SK-N-SH treated with all-trans-retinoic acid at 6 μM for 48 hours (cell line): ENCODE measurements around the gene ITLN2.

Source experiments
- ATAC-seq: fragments of 200-7000 bp; cut with Tn5 transposase; 3 replicates; pipeline ENCODE4 v1.9.1; 2020; ENCODE audit warnings: mild to moderate bottlenecking, moderate library complexity
- ARNTL ChIP-seq: fragments of 450-650 bp; formaldehyde crosslinking; IDR thresholded peaks from 2 replicates; pipeline ENCODE4 v1.5.0; 2020; ENCODE audit warnings: low read depth, mild to moderate bottlenecking, moderate library complexity, borderline replicate concordance
- BACH2 ChIP-seq: fragments of 250-450 bp; sonication (Bioruptor Pico); IDR thresholded peaks from 2 replicates; pipeline ENCODE4 v1.9.0; 2021; ENCODE audit warnings: mild to moderate bottlenecking, borderline replicate concordance
- CREB5 ChIP-seq: fragments of 250-450 bp; sonication (Bioruptor Pico); IDR thresholded peaks from 2 replicates; pipeline ENCODE4 v1.5.1; 2020; ENCODE audit warnings: low read depth, mild to moderate bottlenecking, moderate library complexity
- CSDC2 ChIP-seq: fragments of 250-450 bp; sonication (Bioruptor Pico); IDR thresholded peaks from 2 replicates; pipeline ENCODE4 v1.5.0; 2020; ENCODE audit warnings: mild to moderate bottlenecking, moderate library complexity
- ESRRG ChIP-seq: fragments of 250-450 bp; sonication (Bioruptor Pico); IDR thresholded peaks from 2 replicates; pipeline ENCODE4 v1.6.1; 2021; ENCODE audit warnings: mild to moderate bottlenecking
- GLIS3 ChIP-seq: fragments of 250-450 bp; sonication (Bioruptor Pico); IDR thresholded peaks from 2 replicates; pipeline ENCODE4 v1.5.0; 2020; ENCODE audit warnings: mild to moderate bottlenecking, moderate library complexity
- ISL1 ChIP-seq: fragments of 250-450 bp; sonication (Bioruptor Pico); IDR thresholded peaks from 2 replicates; pipeline ENCODE4 v2.1.2; 2022; ENCODE audit warnings: mild to moderate bottlenecking, moderate library complexity
- OSR1 ChIP-seq: fragments of 250-450 bp; sonication (Bioruptor Pico); IDR thresholded peaks from 2 replicates; pipeline ENCODE4 v1.8.0; 2022; ENCODE audit warnings: moderate library complexity, mild to moderate bottlenecking, inconsistent platforms
- POU6F1 ChIP-seq: fragments of 250-450 bp; sonication (Bioruptor Pico); IDR thresholded peaks from 2 replicates; pipeline ENCODE4 v1.8.0; 2021; ENCODE audit warnings: low read depth, mild to moderate bottlenecking, moderate library complexity, borderline replicate concordance
- PPARA ChIP-seq: fragments of 250-450 bp; sonication (Bioruptor Pico); IDR thresholded peaks from 2 replicates; pipeline ENCODE4 v1.5.0; 2020; ENCODE audit warnings: mild to moderate bottlenecking, borderline replicate concordance
- RARB ChIP-seq: fragments of 250-450 bp; sonication (Bioruptor Pico); IDR thresholded peaks from 2 replicates; pipeline ENCODE4 v1.8.0; 2021; ENCODE audit warnings: mild to moderate bottlenecking, moderate library complexity
- SNAI2 ChIP-seq: fragments of 250-450 bp; sonication (Bioruptor Pico); IDR thresholded peaks from 2 replicates; pipeline ENCODE4 v1.5.0; 2020; ENCODE audit warnings: mild to moderate bottlenecking, moderate library complexity
- TCF4 ChIP-seq: fragments of 250-450 bp; sonication (Bioruptor Pico); IDR thresholded peaks from 2 replicates; pipeline ENCODE4 v1.8.0; 2021; ENCODE audit warnings: mild to moderate bottlenecking, moderate library complexity, borderline replicate concordance
- TOX ChIP-seq: fragments of 250-450 bp; sonication (Bioruptor Pico); IDR thresholded peaks from 2 replicates; pipeline ENCODE4 v1.8.0; 2021; ENCODE audit warnings: mild to moderate bottlenecking, moderate library complexity, borderline replicate concordance
- ZC3H10 ChIP-seq: fragments of 250-450 bp; sonication (Bioruptor Pico); IDR thresholded peaks from 2 replicates; pipeline ENCODE4 v1.5.1; 2021; ENCODE audit warnings: mild to moderate bottlenecking, moderate library complexity
- ZFP30 ChIP-seq: fragments of 450-650 bp; formaldehyde crosslinking; IDR thresholded peaks from 2 replicates; pipeline ENCODE4 v1.5.0; 2022; ENCODE audit warnings: mild to moderate bottlenecking, moderate library complexity
- ZNF565 ChIP-seq: fragments of 450-650 bp; formaldehyde crosslinking; conservative IDR thresholded peaks from 2 replicates; pipeline ENCODE4 v1.5.0; 2020; ENCODE audit warnings: low read depth, mild to moderate bottlenecking, moderate library complexity
- ZNF70 ChIP-seq: fragments of 450-650 bp; formaldehyde crosslinking; IDR thresholded peaks from 2 replicates; pipeline ENCODE4 v1.5.0; 2020; ENCODE audit warnings: mild to moderate bottlenecking, moderate library complexity
- ZNF8 ChIP-seq: fragments of 450-650 bp; formaldehyde crosslinking; IDR thresholded peaks from 2 replicates; pipeline ENCODE4 v1.5.0; 2020; ENCODE audit warnings: mild to moderate bottlenecking, moderate library complexity
- TF ChIP-seq, protein P1 (sequence below): fragments of 250-450 bp; sonication (Bioruptor Pico); IDR thresholded peaks from 2 replicates; pipeline ENCODE4 v1.5.1; 2021; ENCODE audit warnings: mild to moderate bottlenecking, moderate library complexity
- TF ChIP-seq, protein P2 (sequence below): fragments of 250-450 bp; sonication (Bioruptor Pico); IDR thresholded peaks from 2 replicates; pipeline ENCODE4 v1.5.0; 2020; ENCODE audit warnings: mild to moderate bottlenecking, moderate library complexity
- TF ChIP-seq, protein P3 (sequence below): fragments of 250-450 bp; sonication (Bioruptor Pico); IDR thresholded peaks from 2 replicates; pipeline ENCODE4 v1.8.0; 2020; ENCODE audit warnings: mild to moderate bottlenecking, moderate library complexity, borderline replicate concordance

The ITLN2 gene

GRCh38 chr1:160925652-160926244, 28.9 kb downstream of the ITLN2 start:
- no peak for ATAC-seq
- TF ChIP-seq GLIS3 (no peak), OSR1 (no peak), BACH2 (CRISPR knock-in tag) (no peak), SNAI2 (CRISPR knock-in tag) (no peak), ZNF70 (CRISPR knock-in tag) (no peak), ISL1 (CRISPR knock-in tag) (no peak), ZNF565 (CRISPR knock-in tag) (no peak), RARB (no peak), CSDC2 (CRISPR knock-in tag) (no peak), ZNF8 (CRISPR knock-in tag) (no peak)
- TF ChIP-seq, protein P1, sequence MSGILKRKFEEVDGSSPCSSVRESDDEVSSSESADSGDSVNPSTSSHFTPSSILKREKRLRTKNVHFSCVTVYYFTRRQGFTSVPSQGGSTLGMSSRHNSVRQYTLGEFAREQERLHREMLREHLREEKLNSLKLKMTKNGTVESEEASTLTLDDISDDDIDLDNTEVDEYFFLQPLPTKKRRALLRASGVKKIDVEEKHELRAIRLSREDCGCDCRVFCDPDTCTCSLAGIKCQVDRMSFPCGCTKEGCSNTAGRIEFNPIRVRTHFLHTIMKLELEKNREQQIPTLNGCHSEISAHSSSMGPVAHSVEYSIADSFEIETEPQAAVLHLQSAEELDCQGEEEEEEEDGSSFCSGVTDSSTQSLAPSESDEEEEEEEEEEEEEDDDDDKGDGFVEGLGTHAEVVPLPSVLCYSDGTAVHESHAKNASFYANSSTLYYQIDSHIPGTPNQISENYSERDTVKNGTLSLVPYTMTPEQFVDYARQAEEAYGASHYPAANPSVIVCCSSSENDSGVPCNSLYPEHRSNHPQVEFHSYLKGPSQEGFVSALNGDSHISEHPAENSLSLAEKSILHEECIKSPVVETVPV (CRISPR knock-in tag) = no peak

- no peak for TF ChIP-seq POU6F1 (CRISPR knock-in tag)
- TF ChIP-seq, protein P2, sequence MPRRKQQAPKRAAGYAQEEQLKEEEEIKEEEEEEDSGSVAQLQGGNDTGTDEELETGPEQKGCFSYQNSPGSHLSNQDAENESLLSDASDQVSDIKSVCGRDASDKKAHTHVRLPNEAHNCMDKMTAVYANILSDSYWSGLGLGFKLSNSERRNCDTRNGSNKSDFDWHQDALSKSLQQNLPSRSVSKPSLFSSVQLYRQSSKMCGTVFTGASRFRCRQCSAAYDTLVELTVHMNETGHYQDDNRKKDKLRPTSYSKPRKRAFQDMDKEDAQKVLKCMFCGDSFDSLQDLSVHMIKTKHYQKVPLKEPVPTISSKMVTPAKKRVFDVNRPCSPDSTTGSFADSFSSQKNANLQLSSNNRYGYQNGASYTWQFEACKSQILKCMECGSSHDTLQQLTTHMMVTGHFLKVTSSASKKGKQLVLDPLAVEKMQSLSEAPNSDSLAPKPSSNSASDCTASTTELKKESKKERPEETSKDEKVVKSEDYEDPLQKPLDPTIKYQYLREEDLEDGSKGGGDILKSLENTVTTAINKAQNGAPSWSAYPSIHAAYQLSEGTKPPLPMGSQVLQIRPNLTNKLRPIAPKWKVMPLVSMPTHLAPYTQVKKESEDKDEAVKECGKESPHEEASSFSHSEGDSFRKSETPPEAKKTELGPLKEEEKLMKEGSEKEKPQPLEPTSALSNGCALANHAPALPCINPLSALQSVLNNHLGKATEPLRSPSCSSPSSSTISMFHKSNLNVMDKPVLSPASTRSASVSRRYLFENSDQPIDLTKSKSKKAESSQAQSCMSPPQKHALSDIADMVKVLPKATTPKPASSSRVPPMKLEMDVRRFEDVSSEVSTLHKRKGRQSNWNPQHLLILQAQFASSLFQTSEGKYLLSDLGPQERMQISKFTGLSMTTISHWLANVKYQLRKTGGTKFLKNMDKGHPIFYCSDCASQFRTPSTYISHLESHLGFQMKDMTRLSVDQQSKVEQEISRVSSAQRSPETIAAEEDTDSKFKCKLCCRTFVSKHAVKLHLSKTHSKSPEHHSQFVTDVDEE (CRISPR knock-in tag) = no peak
- TF ChIP-seq OSR1 = no peak
- TF ChIP-seq ZNF8 (CRISPR knock-in tag) = no peak
- TF ChIP-seq RARB = no peak
- TF ChIP-seq TCF4 (CRISPR knock-in tag) = no peak
- no peak for TF ChIP-seq BACH2 (CRISPR knock-in tag)
- TF ChIP-seq ARNTL = no peak
- TF ChIP-seq CREB5 (CRISPR knock-in tag) = no peak
- TF ChIP-seq ZFP30 (CRISPR knock-in tag) = no peak
- TF ChIP-seq SNAI2 (CRISPR knock-in tag) = no peak
- no peak for TF ChIP-seq ISL1 (CRISPR knock-in tag)
- TF ChIP-seq, all 23 proteins: peak for 0
- ATAC-seq = no peak
These were observed 29.6 kb downstream of the ITLN2 start for GRCh38 chr1:160924791-160925651.

DNA sequence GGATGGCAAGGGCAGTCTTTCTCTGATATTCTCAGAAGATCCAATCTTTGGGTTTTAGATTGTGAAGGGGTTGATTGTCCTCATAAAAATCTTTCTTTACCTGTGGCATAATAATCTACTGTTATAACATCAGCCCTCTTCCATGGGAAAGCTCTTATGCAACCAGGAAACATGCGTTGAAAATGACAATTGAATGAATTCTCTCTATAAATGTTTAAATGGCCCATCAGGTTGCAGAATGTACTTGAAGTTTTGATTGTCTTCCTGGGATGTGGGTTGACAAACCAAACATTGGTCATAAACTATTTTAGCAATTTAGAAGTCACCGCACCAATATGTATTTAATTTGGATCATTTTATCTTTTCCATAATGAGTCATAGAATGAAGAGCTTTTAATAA, 37.9 kb downstream of the ITLN2 start:
- no peak for TF ChIP-seq POU6F1 (CRISPR knock-in tag)
- TF ChIP-seq, protein P1 (CRISPR knock-in tag) = no peak
- TF ChIP-seq ZFP30 (CRISPR knock-in tag) = no peak
- no peak for TF ChIP-seq RARB
- no peak for TF ChIP-seq TOX (CRISPR knock-in tag)
- no peak for TF ChIP-seq GLIS3
- no peak for TF ChIP-seq ZC3H10 (CRISPR knock-in tag)
- no peak for TF ChIP-seq BACH2 (CRISPR knock-in tag)
- TF ChIP-seq, protein P3, sequence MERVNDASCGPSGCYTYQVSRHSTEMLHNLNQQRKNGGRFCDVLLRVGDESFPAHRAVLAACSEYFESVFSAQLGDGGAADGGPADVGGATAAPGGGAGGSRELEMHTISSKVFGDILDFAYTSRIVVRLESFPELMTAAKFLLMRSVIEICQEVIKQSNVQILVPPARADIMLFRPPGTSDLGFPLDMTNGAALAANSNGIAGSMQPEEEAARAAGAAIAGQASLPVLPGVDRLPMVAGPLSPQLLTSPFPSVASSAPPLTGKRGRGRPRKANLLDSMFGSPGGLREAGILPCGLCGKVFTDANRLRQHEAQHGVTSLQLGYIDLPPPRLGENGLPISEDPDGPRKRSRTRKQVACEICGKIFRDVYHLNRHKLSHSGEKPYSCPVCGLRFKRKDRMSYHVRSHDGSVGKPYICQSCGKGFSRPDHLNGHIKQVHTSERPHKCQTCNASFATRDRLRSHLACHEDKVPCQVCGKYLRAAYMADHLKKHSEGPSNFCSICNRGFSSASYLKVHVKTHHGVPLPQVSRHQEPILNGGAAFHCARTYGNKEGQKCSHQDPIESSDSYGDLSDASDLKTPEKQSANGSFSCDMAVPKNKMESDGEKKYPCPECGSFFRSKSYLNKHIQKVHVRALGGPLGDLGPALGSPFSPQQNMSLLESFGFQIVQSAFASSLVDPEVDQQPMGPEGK (CRISPR knock-in tag) = no peak
- TF ChIP-seq PPARA (CRISPR knock-in tag) = no peak
- no peak for TF ChIP-seq CREB5 (CRISPR knock-in tag)
- no peak for TF ChIP-seq ZNF8 (CRISPR knock-in tag)
- no peak for TF ChIP-seq ESRRG (CRISPR knock-in tag)
- TF ChIP-seq ISL1 (CRISPR knock-in tag) = no peak
- ATAC-seq = no peak
